Stimulated activated CD8-positive, alpha-beta memory T cell treated with anti-CD3 and anti-CD28 coated beads, Interleukin-12 subunit alpha, Interleukin-12 subunit beta, amount 100 ng/mL, for 1 hour (primary cell): ENCODE measurements around the gene MROH8.
"Not testable (repeated sequence)": the region's sequence is repeated elsewhere in the genome, so short reads cannot be mapped to it uniquely, and the experiment has no call there.

Source experiments
- DNase-seq: peaks from one replicate; pipeline ENCODE4 v3.0.0-alpha.2; 2020; ENCODE audit warnings: low read depth

The MROH8 gene

DNA sequence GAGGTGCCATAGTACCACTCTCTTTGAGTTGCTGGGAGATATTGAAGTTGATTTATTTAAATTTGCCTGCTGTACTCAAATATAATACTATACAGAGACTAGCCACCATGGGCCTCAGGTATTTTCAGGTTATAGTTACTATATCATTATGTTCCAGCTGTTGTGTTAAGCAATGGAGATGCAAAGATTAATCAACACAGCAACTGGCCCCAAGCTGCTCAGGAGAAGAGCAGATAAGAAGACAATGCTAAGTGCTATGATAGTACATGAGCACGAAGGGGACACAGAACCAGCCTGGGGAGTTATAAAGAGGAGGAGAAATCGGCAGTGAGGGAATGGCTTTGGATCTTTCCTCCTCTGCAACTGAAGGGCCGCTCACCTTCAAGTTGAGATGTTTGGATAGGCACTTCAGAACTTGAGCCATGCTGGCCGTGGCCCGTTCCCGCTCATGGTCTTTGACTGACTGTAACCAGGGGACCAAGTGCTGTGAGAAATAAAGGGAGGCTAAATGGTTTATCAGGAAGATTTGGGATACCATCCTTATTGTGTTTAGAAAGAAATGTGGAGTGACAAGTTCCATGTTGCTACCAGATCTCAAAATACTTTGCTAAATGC lies 24.6 kb downstream of the MROH8 start:
- DNase-seq = no peak

DNA sequence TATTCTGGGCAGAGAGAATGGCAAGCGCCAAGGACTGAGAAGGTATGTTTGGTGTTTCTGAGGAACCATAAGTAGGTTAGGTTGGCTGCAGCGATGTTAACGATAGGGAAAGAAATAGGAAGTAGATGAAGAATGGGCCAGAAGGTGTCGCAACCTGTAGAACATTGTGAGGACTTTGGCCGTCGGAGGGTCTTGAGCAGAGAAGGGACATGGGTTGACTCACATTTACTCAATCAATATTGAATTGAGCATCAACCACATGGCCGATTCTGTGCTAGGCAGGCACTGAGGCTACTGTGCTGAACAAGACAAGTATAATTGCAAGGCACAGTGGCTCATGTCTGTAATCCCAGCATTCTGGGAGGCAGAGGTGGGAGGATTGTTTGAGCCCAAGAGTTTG lies 27.1 kb downstream of the MROH8 start:
- no peak for DNase-seq

DNA sequence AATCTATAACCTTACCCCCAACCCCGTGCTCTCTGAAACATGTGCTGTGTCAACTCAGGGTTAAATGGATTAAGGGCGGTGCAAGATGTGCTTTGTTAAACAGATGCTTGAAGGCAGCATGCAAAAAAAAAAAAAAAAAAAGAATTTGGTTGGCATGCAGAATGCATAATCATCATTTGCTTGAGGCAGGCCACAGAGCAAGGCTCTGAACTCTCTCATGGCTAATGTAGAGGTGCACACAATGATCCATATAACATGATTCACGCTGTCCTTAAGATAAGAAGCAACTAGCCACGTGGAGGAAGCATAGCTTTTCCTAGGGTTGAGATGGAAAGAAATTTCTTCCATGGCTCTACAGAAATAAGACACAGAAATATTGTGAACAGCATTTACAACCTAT lies 27.8 kb downstream of the MROH8 start:
- DNase-seq = no peak

DNA sequence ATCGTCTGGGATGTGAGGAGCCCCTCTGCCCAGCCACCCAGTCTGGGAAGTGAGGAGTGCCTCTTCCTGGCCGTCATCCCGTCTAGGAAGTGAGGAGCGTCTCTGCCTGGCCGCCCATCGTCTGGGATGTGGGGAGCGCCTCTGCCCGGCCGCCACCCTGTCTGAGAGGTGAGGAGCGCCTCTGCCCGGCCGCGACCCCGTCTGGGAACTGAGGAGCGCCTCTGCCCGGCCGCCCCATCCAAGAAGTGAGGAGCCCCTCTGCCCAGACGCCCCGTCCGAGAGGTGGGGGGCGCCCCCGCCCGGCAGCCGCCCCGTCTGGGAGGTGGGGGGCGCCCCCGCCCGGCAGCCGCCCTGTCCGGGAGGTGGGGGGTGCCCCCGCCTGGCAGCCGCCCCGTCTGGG lies 28.5 kb downstream of the MROH8 start:
- not testable (repeated sequence) for DNase-seq

DNA sequence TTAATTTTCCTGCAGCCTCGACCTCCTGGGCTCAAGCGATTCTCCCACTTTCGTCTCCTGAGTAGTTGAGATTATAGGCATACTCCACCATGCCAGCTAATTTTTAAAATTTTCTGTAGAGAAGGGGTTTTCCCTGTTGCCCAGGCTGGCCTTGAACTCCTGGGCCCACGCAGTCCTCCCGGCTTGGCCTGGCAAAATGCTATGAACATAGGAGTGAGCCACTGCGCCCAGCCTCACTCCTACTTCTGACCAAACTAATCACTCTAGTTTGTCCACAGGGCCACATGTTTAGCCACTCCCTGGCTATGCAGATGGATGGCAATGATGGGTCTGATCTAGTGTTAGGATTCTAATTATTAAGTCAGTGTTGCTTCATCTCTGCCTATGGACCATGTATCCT lies 32.1 kb downstream of the MROH8 start:
- DNase-seq = no peak

DNA sequence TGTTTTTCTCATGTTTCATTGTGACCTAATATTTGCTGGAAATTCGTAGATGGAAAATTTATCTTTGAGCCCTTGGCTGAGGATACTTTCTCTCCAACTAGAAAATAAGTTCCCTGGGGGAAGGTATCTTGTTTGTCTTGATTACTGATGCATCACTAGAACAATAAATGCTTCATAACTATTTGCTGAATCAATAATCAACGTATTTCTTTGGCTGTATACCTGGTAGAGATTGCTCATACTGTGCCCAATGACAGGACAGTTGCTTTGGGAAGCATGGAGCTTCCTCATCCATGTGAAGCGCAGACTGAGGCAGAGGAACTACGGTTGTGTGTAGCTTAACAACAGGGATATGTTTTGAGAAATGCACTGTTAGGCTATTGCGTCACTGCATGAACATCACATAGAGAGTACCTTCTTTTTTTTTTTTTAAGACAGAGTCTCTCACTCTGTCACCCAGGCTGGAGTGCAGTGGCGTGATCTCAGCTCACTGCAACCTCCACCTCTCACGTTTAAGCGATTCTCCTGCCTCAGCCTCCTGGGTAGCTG lies 34.4 kb downstream of the MROH8 start:
- DNase-seq = no peak

DNA sequence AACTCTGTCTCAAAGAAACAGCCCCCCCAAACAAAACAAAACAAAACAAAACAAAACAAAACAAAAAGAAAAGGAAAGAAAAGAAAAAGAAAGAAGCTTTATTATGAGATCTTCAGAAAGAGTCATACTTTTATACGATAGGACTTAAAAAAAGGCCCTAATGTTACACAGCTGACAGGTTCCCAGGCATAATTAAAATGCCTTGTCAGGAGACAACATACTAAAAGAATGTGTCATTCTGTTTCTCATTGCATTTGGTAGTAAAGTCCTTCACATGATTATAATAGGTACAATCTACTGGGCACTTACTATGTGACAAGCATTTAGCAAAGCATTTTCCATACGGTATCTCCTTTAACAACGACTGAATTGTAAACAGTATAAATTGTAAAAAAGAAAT lies 36.6 kb downstream of the MROH8 start:
- DNase-seq = no peak

DNA sequence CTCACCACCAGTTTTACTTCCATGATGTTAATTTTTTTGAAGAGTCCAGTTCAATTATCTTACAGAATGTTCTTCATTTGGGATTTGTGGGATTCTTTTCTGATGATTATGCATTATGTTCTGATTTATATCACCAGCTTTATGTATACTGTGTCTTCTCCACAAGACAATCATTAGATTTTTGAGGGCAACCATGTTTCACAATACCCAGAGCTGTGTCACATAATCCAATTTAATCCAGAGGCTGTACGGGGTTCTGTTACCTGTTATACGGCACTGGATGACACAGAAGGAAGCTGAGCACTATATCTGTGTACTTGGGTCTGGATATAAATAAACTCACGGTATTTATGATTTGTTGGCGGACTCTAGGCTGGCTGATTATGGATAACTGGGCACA lies 41.8 kb downstream of the MROH8 start:
- DNase-seq = no peak

DNA sequence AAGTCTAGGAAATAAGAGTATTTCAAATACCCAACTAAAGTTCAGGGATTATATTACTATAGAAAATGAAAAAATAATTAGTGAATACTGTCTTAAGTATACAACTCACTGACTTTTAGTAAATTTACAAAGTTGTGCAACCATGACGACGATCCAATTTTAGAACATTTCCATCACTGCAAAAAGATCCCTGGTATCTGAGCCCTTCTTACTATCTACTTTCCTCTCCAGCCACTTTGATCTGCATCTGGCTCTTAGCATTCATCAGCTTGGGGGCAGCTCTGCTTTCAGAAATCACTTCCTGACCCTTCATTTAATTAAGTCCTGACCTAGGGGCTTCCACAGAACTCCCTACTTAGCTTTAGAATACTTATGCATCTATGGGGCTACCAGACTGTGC lies 45.4 kb downstream of the MROH8 start:
- DNase-seq = no peak

DNA sequence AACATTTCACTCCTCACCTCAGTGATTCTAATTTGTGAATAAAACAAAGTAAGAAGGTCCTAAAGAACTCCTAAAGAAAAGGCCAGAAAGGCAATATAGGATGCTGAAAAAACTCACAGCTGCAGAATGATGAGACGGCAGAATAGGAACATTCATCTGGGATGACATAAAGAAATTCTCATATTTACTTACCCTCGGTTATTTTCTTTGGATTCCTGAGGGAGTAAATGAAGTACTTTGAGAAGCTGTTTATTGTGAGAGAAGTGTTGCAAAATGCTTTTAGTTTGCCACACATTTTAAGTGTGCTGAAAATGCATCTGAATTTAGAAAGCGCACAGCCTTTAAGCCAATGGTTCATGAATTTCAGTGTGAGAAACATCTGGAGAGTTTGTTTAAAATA lies 47.9 kb downstream of the MROH8 start:
- no peak for DNase-seq

DNA sequence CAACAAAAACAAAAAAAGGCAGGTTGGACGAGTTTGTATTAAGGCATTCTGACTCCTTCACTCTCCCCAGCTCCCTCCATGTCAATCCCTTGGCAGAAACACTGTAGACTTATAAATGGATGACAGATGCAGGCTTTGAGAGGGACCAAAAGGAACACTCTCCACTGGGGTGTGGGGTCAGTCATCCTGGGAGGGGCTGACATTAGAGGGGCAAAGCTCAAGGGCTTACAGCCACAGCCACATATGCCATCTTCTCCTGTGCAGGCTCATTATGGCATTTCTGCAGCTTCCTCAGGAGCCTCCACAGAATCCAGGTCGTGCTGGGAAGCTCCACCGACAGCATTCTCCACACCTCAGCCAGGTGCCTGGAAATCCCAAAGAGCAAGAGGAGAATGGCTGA lies 50.5 kb downstream of the MROH8 start:
- no peak for DNase-seq

DNA sequence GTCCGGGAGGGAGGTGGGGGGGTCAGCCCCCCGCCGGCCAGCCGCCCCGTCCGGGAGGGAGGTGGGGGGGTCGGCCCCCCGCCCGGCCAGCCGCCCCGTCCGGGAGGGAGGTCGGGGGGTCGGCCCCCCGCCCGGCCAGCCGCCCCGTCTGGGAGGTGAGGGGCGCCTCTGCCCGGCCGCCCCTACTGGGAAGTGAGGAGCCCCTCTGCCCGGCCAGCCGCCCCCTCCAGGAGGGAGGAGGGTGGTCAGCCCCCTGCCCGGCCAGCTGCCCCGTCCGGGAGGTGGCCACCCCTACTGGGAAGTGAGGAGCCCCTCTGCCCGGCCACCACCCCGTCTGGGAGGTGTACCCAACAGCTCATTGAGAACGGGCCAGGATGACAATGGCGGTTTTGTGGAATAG lies 53.1 kb downstream of the MROH8 start:
- not testable (repeated sequence) for DNase-seq

DNA sequence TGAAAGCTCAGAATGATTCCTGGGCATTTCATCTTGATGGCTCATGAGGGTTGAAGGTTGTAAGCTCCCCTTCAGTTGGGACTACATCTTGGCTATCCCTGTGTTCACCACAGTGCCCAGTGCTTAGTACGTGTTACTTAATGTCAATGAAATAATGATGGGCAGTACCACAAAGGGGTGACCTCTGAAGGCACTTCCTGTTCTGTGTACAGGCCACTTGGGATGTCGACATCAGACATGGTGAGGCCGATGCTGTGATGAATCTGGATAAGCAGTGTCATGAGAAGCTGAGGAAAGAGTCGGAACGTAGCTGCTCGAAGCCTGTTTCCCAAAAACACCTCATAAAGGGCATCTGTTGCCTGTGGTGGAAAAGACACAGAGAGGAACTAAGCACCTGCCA lies 55.9 kb downstream of the MROH8 start:
- DNase-seq = no peak

DNA sequence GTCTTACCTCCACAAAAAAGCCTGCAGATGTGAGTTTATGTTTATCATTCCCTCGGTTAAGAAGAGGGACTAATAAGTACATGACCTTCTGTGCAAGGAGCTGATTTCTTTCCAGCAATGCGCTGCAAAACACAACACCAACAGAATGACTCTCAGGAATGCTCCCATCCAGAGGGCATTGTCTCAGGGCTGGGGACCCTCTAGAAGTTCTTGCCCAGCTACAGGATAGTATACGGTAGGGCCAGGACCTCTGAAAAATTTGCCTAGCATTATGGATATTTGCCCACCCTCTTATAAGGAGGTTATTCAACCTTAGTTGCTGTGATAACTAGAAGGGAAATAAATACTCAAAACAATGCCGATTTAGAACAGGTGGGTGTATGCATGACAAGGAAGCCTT lies 58.9 kb downstream of the MROH8 start:
- no peak for DNase-seq

DNA sequence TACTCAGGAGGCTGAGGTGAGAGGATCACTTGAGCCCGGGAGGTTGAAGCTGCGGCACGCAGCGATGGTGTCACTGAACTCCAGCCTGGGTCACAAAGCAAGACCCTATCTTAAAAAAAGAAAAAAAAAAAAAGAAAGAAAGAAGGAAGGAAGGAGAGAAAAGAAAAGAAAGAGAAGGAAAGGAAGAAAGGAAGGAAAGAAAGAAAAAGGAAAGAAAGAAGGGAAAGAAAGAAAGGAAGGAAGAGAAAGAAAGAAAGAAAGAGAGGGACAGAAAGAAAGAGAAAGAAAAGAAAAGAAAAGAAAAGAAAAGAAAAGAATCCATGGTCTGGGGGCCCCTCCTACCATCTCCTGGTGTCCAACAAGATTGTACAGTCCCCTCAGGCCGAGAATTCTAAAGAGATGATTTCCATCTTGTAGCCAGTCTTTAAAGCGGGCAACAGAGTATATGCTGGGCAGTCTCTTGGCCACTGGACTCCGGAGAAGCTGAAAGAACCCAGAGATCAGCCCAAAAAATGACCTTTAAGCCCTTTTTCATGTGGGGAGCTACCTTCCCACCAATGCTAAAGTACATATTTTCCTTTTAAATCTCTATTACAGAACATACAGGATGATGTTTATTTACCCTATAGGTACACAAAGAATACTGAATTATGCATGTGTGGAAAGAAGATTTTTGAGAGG lies 59.9 kb downstream of the MROH8 start:
- DNase-seq = no peak

DNA sequence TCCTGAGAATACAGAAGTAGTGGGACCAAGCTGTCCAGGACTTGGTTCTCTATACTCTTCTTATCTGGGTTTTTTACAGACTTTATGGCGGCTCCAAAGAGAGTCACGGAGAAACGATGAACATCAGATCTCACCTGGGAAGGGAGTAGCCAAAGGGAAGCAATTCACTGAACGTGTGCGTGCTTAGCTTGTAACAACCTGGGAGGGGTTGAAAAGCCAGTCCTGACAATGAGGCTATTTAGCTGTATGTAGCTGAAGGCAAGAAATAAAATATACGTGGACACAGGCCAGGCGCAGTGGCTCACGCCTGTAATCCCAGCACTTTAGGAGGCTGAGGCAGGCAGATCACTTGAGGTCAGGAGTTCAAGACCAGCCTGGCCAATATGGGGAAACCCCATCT lies 65.3 kb downstream of the MROH8 start:
- no peak for DNase-seq

DNA sequence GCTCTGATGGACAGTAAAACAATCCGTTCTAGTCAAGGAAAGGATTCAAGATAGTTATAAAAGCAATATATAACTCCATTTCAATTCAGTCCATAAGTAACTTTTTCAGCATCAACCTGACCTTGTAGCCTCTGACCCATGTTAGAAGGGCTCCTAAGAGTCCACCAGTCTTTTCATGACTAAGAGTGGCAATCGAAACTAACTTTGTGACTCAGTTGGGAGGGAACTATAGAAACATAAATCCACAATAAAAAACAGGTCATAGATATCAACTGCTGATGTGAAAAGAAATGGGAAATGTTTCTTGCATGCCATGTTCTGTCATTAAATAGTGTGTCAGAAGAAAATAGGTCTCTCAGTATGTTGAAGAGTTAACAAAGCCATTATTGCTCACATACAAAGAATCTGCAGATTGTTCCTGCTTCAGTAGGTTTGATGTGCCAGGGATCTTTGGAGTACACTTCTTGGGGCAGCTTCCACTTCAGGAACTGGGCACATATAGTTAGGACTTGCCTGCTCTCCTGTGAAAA lies 67.4 kb downstream of the MROH8 start:
- no peak for DNase-seq

DNA sequence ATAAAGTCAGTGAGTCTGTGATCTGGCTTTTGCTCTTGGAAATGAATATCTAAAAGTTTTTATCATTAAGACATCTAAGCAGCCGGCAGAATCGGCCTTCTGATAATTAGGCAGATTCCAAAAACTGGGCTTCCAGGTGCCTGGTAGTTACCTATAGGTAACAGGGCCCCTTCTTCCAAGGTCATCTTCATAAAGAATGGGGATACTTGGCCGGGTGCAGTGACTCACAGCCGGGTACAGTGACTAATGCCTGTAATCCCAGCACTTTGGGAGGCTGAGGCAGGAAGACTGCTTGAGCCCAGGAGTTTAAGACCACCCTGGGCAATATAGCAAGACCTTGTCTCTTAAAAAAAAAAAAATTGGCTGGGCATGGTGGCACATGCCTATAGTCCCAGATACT lies 70.7 kb downstream of the MROH8 start:
- no peak for DNase-seq

DNA sequence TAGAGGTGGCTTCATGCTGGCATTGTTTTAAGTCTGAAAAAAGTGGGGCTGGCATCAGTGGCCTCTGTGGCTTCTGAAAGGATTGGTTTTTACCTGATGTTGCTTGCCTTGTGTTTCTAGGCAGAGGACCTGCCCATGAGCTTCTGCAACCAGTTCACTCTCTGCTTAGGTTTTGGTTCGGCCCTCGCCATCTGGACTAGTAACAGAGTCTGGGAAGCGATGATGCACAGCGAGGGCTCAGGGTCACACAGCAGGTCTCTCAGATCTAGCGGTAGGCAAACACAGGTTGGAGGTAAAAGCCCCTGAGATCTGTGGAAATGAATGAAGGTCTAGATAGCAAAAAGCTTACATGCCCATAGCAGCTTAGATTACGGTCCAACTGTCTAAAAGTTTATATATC lies 76.8 kb downstream of the MROH8 start:
- DNase-seq = no peak

DNA sequence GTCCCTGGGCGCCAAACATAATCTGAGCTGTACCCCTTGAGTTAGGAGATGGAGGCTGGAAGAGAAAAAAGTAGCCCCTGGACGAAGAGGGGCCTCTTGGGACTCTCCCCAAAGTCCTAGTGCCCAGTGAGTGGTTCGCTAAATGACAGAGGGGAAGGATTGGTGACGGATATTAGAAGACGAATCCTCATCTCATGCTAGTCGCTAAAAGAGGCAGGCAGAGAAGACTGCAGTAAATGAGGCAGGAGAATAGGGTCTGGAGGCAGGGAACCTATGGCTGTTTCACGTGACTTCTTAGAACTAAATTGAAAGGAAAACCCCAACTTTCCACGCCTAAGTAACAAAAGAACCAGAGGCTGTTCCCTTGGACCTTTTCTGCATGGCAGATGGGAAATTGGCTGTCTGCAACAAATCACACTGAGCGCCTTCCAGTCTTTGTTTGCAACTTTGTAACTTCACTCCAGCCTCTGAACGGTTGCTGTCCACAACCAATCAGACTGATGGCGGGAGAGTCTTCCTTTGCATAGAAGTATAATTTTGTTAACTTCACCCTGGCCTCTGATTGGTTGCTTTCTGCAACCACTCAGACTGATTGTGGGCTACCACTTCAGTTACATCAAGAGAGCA lies 82.8 kb downstream of the MROH8 start:
- no peak for DNase-seq

DNA sequence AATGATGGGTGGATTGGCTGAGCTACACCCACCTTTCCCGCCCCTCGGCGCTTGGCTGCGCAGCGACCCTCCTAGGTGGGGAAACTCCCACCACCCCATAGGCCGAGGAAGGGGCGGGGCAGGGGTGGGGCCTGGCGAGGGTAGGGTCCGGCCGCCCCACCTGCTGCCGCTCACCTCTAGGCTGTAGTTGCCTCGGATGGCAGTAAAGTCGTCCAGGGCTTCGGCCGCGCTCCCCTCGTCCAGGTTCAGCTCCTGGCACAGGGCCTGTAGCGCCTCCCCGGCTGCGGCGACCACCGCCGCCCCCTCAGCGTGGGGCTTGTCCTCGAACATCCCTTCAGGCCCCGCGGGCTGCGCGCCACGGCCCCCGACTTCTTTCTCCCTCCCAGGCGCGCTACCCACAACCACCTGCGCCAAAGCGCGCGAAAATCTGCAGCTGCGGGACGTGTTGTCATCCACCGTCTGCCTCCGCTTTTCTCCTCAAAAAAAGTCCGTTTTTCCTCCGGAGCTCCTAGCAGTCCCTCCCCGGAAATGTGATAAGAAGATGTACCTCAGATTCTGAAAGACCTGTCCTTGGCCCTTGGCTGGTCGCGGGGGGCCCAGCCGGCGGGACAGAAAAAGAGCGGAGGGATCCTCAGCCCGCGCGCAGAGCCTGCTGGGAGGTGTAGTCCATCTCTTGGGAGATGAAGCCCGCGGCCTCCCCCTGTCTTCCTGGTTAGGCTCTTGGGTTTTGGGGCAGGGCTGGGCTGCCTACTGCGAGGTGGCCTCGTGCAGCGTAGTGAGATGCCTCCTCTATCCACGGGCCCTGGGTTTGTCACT lies 83.5 kb downstream of the MROH8 start, which contains the start of gene RBL1:
RBL1 (minus strand) TSS at position 399 of the 816 bp plus-strand sequence; CDS start at position 330, 69 bp downstream.
- DNase-seq = peak; percentile 71

DNA sequence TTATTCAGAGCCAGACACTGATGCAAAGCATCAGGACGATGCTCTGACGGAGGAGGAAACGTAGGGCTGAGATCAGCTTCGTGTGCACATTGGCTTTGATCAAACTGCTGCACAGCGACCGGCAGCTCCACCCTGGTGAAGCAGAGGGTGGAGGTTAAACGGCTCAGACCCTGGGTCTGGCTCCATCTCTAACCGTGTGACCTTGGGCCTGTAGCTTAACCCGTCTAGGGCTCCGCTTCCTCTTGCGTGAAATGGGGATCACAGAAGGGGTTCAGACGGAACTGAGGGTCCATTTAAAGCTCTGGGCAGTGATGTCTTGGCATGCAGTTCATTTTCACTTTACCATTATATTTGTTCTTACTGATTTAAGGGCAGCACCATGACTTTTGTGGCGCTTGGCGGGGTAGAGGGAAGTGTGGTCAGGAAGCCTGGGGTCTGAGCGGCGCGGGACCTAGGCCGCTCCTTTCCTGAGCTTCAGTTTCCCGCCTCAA lies 84.2 kb downstream of the MROH8 start:
- peak; percentile 11 for DNase-seq
